Skeletal muscle tissue (tissue), 5 donors: ENCODE data around the gene PLPP1. TPM values are rescaled to one million over a fixed set of nuclear protein-coding genes. Genes with fewer than 3 reads are reported as not detected.

Experiments
- H3K27ac ChIP-seq: one replicate; pipeline ENCODE4 v1.7.0; 2013; ENCODE audit warnings: mild to moderate bottlenecking, low read depth, low read length, inconsistent platforms
- H3K27me3 ChIP-seq, 3 donors: one replicate each; pipeline ENCODE4 v1.7.0; 2013; ENCODE audit warnings: low read length in 3 of 3; ENCODE audit not compliant: control insufficient read depth in 3 of 3, insufficient read depth in 3 of 3
- H3K36me3 ChIP-seq, 3 donors: one replicate each; pipeline ENCODE4 v1.7.0; 2013; ENCODE audit warnings: low read length in 3 of 3; ENCODE audit not compliant: control insufficient read depth in 3 of 3, insufficient read depth in 3 of 3
- H3K4me1 ChIP-seq, 3 donors: one replicate each; pipeline ENCODE4 v1.7.0; 2013; ENCODE audit warnings: low read length in 3 of 3, mild to moderate bottlenecking in 3 of 3; ENCODE audit not compliant: control insufficient read depth in 3 of 3, insufficient read depth in 3 of 3
- H3K4me3 ChIP-seq, 3 donors: one replicate each; pipeline ENCODE4 v1.7.0; 2013; ENCODE audit warnings: low read length in 3 of 3
- H3K9ac ChIP-seq, 3 donors: one replicate each; pipeline ENCODE4 v1.7.0; 2013; ENCODE audit warnings: low read length in 3 of 3, mild to moderate bottlenecking in 3 of 3, moderate library complexity in 2 of 3, low read depth in 1 of 3
- H3K9me3 ChIP-seq, 3 donors: one replicate each; pipeline ENCODE4 v1.7.0; 2013; ENCODE audit warnings: low read length in 3 of 3; ENCODE audit not compliant: control insufficient read depth in 3 of 3
- small RNA-seq: library from RNA; depleted of rRNA; stranded (forward); fragments of <200 nt; gene quantifications from one replicate; pipeline ENCODE3, GENCODE V24; 2014
- total RNA-seq: library from RNA; depleted of rRNA; stranded (reverse); fragments of >200 nt; gene quantifications from one replicate; pipeline ENCODE4 v1.2.3, GENCODE V29; 2014
- donor health status: Osteomylitis.

Gene PLPP1
- total RNA-seq, 1 donor from 2014 or later: 101 TPM

DNA sequence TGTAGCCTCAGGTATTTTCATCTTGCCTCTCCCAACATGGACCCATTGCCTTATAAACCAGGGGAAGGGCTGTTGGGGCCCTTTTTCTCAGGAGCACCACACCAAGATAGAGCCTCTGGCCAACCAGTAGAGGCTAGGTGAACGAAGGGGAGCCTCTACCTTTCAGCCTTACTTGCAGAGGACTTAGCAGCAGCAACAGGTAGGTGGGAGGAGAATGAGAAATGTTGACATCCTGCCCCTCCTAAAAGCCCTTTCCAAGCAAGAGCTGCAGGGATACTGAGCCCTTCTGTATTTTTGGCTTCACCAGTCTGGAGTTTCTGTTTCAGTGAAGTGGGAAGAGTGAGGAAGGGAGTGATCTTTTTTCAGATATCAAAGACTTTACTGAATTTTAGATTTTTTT is 149.5 kb downstream of the PLPP1 start:
- Histone ChIP-seq H3K27me3 (no peaks in the 10 kb centered on the region), H3K27ac (no peak overlapping the region), H3K4me1 (peaks cover 0 to 4% (median 0%) of the 10 kb centered on the region in 3 donors), H3K9ac (no peak overlapping the region), H3K36me3 (peaks cover 0 to 13% (median 7%) of the 10 kb centered on the region in 3 donors), H3K9me3 (peaks cover 0 to 4% (median 0%) of the 10 kb centered on the region in 3 donors), H3K4me3 (no peak overlapping the region)

DNA sequence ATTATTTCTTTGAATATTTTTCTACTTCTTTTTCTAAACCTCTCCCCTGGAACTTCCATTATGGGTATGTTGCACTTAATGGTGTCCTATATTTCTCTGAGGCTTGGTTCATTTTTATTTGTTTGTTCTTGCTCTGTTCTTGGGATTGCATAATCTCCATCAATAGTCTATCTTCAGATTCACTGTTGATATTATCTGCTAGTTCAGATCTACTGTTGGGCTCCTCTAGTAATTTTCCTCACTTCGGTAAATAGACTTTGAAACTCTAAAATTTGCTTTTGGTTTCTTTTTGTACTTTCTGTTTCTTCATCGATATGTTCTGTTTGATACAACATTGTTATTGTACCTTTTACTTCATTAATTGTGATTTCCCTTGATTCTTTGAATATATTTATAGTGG is 150.7 kb downstream of the PLPP1 start:
- H3K4me1 ChIP-seq: peaks cover 0 to 4% (median 0%) of the 10 kb centered on the region in 3 donors
- H3K9me3 ChIP-seq: peaks cover 0 to 4% (median 0%) of the 10 kb centered on the region in 3 donors
- H3K27me3 ChIP-seq: no peaks in the 10 kb centered on the region
- no peak overlapping the region for H3K4me3 ChIP-seq
- no peak overlapping the region for H3K27ac ChIP-seq
- no peak overlapping the region for H3K9ac ChIP-seq
- peaks cover 4 to 14% (median 12%) of the 10 kb centered on the region in 3 donors for H3K36me3 ChIP-seq

DNA sequence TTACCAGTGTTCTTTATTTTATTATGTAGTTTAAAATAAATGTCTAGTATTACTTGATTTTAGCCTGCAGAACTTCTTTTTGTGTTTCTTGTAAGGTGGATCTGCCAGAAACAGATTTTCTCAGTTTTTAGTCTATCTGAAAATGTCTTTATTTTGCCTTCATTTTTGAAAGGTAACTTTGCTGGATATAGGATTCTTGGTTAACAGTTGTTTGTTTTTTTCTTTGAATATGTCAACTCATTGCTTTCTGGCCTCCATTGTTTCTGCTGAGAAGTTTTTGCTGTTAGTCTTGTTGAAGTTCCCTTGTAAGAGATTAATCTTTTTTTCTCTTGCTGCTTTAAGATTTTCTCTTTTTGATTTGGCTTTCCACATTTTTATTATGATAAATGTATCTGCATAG is 151.5 kb downstream of the PLPP1 start:
- Histone ChIP-seq H3K36me3 (peaks cover 4 to 17% (median 13%) of the 10 kb centered on the region in 3 donors), H3K4me1 (peaks cover 0 to 4% (median 0%) of the 10 kb centered on the region in 3 donors), H3K27me3 (no peaks in the 10 kb centered on the region), H3K9me3 (peaks cover 0 to 4% (median 0%) of the 10 kb centered on the region in 3 donors), H3K9ac (no peak overlapping the region), H3K27ac (no peak overlapping the region), H3K4me3 (no peak overlapping the region)

DNA sequence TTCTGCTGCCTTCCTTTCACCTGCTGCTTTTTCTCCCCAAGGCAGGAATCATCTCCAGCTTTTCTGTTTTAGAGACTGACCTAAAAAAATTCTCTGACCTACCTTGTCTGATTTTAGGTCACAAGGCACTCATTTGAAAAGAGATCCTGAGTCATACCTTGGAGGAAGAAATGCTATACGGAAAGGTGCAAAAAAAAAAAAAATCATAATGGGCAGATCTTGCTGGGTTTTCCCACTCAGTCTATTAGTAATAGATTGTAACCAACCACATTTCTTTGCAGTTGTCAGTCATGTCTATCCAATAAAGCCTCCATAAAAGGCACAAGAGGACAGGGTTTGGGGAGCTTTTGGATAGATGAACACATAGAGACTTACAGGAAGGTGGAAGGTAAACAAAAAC is 157.0 kb downstream of the PLPP1 start:
- H3K27me3 ChIP-seq: no peaks in the 10 kb centered on the region
- no peak overlapping the region for H3K9ac ChIP-seq
- H3K36me3 ChIP-seq: peaks cover 4 to 16% (median 16%) of the 10 kb centered on the region in 3 donors
- no peak overlapping the region for H3K27ac ChIP-seq
- no peak overlapping the region for H3K4me3 ChIP-seq
- no peaks in the 10 kb centered on the region for H3K4me1 ChIP-seq
- H3K9me3 ChIP-seq: no peaks in the 10 kb centered on the region

Small RNA genes lying within 50 kb of the gene (small RNA-seq; reads per million reads assigned to genes)
- not detected for gene MIR5687

Other genes starting within 250 kb of the PLPP1 start
- gene DHX29, start 227.3 kb downstream of the PLPP1 start, total RNA-seq: 20.4 TPM
- 85.1 TPM for gene MTREX, start 227.0 kb downstream of the PLPP1 start, total RNA-seq
- gene SLC38A9, start 177.4 kb upstream of the PLPP1 start, total RNA-seq: 52.7 TPM
- not detected for gene DDX4, start 203.1 kb upstream of the PLPP1 start, total RNA-seq